ENCODE data around the gene COL8A1.

COL8A1 gene

GRCh38 chr3:99681976-99682375 lies 43.6 kb downstream of the COL8A1 start:
- Histone ChIP-seq H3K27ac (ENCODE audit: low read depth, low read length) (no peak overlapping the region), H3K79me2 (ENCODE audit: insufficient read depth, low read length) (no peaks in the 10 kb centered on the region), H3K4me3 (ENCODE audit: insufficient read depth, low read length, poor library complexity, severe bottlenecking) (no peak overlapping the region), H3K36me3 (ENCODE audit: low read length) (no peaks in the 10 kb centered on the region), H2AFZ (ENCODE audit: low read depth, low read length, severe bottlenecking) (no peak overlapping the region), H3K27me3 (ENCODE audit: low read length) (no peaks in the 10 kb centered on the region), H4K20me1 (ENCODE audit: low read depth, low read length) (no peaks in the 10 kb centered on the region), H3K9me2 (replicated peaks; ENCODE audit: insufficient read depth, low read length) (no peaks in the 10 kb centered on the region), H3K9me3 (ENCODE audit: insufficient read depth, low read length) (no peaks in the 10 kb centered on the region), H3K4me2 (ENCODE audit: low read depth, low read length, poor library complexity, severe bottlenecking) (no peak overlapping the region), H3F3A (ENCODE audit: insufficient read depth) (no peaks in the 10 kb centered on the region), H3K9ac (ENCODE audit: low read length) (no peak overlapping the region)
- TF ChIP-seq EZH2phosphoT487 (conservative IDR thresholded peaks at IDR 0.05; ENCODE audit: low read length) (no peak), CTCF (IDR thresholded peaks at IDR 0.05; ENCODE audit: insufficient read depth, low read length, poor library complexity, severe bottlenecking) (no peak)

- H2AFZ ChIP-seq (ENCODE audit: low read depth, low read length, severe bottlenecking): no peak overlapping the region
- H3K9me2 ChIP-seq (replicated peaks; ENCODE audit: insufficient read depth, low read length): no peaks in the 10 kb centered on the region
- no peak overlapping the region for H3K4me3 ChIP-seq (ENCODE audit: insufficient read depth, low read length, poor library complexity, severe bottlenecking)
- no peaks in the 10 kb centered on the region for H4K20me1 ChIP-seq (ENCODE audit: low read depth, low read length)
- H3K27me3 ChIP-seq (ENCODE audit: low read length): no peaks in the 10 kb centered on the region
- no peak overlapping the region for H3K9ac ChIP-seq (ENCODE audit: low read length)
- no peaks in the 10 kb centered on the region for H3K36me3 ChIP-seq (ENCODE audit: low read length)
- H3K4me2 ChIP-seq (ENCODE audit: low read depth, low read length, poor library complexity, severe bottlenecking): no peak overlapping the region
- H3K9me3 ChIP-seq (ENCODE audit: insufficient read depth, low read length): no peaks in the 10 kb centered on the region
- TF ChIP-seq CTCF (IDR thresholded peaks at IDR 0.05; ENCODE audit: insufficient read depth, low read length, poor library complexity, severe bottlenecking): no peak
- H3K79me2 ChIP-seq (ENCODE audit: insufficient read depth, low read length): no peaks in the 10 kb centered on the region
- no peak overlapping the region for H3K27ac ChIP-seq (ENCODE audit: low read depth, low read length)
- H3F3A ChIP-seq (ENCODE audit: insufficient read depth): no peaks in the 10 kb centered on the region
Measured at GRCh38 chr3:99683465-99683864, 45.1 kb downstream of the COL8A1 start.

GRCh38 chr3:99683876-99684275 lies 45.5 kb downstream of the COL8A1 start:
- H3K9me3 ChIP-seq (ENCODE audit: insufficient read depth, low read length): no peaks in the 10 kb centered on the region
- TF ChIP-seq EZH2phosphoT487 (conservative IDR thresholded peaks at IDR 0.05; ENCODE audit: low read length): no peak
- TF ChIP-seq CTCF (IDR thresholded peaks at IDR 0.05; ENCODE audit: insufficient read depth, low read length, poor library complexity, severe bottlenecking): no peak
- H3K27me3 ChIP-seq (ENCODE audit: low read length): no peaks in the 10 kb centered on the region
- H3K9me2 ChIP-seq (replicated peaks; ENCODE audit: insufficient read depth, low read length): no peaks in the 10 kb centered on the region
- H3K9ac ChIP-seq (ENCODE audit: low read length): no peak overlapping the region
- no peak overlapping the region for H2AFZ ChIP-seq (ENCODE audit: low read depth, low read length, severe bottlenecking)
- H3K4me3 ChIP-seq (ENCODE audit: insufficient read depth, low read length, poor library complexity, severe bottlenecking): no peak overlapping the region
- H3F3A ChIP-seq (ENCODE audit: insufficient read depth): no peaks in the 10 kb centered on the region
- no peaks in the 10 kb centered on the region for H4K20me1 ChIP-seq (ENCODE audit: low read depth, low read length)
- no peak overlapping the region for H3K4me2 ChIP-seq (ENCODE audit: low read depth, low read length, poor library complexity, severe bottlenecking)
- H3K27ac ChIP-seq (ENCODE audit: low read depth, low read length): no peak overlapping the region
- no peaks in the 10 kb centered on the region for H3K79me2 ChIP-seq (ENCODE audit: insufficient read depth, low read length)
- H3K36me3 ChIP-seq (ENCODE audit: low read length): no peaks in the 10 kb centered on the region

- H3K9me3 ChIP-seq (ENCODE audit: insufficient read depth, low read length): no peaks in the 10 kb centered on the region
- H3K4me3 ChIP-seq (ENCODE audit: insufficient read depth, low read length, poor library complexity, severe bottlenecking): no peak overlapping the region
- no peaks in the 10 kb centered on the region for H3K9me2 ChIP-seq (replicated peaks; ENCODE audit: insufficient read depth, low read length)
- no peak overlapping the region for H3K27ac ChIP-seq (ENCODE audit: low read depth, low read length)
- TF ChIP-seq EZH2phosphoT487 (conservative IDR thresholded peaks at IDR 0.05; ENCODE audit: low read length) (no peak), CTCF (IDR thresholded peaks at IDR 0.05; ENCODE audit: insufficient read depth, low read length, poor library complexity, severe bottlenecking) (no peak)
- no peak overlapping the region for H3K9ac ChIP-seq (ENCODE audit: low read length)
- no peaks in the 10 kb centered on the region for H3K79me2 ChIP-seq (ENCODE audit: insufficient read depth, low read length)
- no peaks in the 10 kb centered on the region for H3K36me3 ChIP-seq (ENCODE audit: low read length)
- H3F3A ChIP-seq (ENCODE audit: insufficient read depth): no peaks in the 10 kb centered on the region
- no peaks in the 10 kb centered on the region for H4K20me1 ChIP-seq (ENCODE audit: low read depth, low read length)
- no peaks in the 10 kb centered on the region for H3K27me3 ChIP-seq (ENCODE audit: low read length)
- no peak overlapping the region for H2AFZ ChIP-seq (ENCODE audit: low read depth, low read length, severe bottlenecking)
- no peak overlapping the region for H3K4me2 ChIP-seq (ENCODE audit: low read depth, low read length, poor library complexity, severe bottlenecking)
Measured at GRCh38 chr3:99684644-99685043, 46.2 kb downstream of the COL8A1 start.

Data from SU-DHL-6 (cell line).